ENCODE data around the gene OTUD3. TPM values are rescaled to one million over a fixed set of nuclear protein-coding genes. Genes with fewer than 3 reads are reported as not detected.

OTUD3 gene
- total and polyA plus RNA-seq, 2 experiments from 2014 or later, result 1.3 to 5.6 TPM

DNA sequence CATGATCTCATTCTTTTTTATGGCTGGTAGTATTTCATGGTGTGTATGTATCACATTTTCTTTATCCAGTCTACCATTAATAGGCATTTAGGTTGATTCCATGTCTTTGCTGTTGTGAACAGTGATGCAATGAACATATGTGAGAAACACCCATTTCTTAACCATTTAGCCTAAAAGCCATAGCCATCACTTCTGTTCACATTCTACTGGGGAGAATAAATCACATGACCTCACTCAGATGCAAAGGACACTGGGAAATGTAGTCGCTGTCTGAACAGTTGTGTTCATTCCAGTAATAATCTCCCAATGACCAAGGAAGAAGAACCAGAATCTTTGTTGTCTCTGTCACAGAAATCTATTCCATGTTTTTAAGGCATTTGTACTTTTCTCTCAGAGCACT lies 56.3 kb downstream of the OTUD3 start:
- Histone ChIP-seq H3K9me3 (ENCODE audit: low read depth) (no peaks in the 10 kb centered on the region), H3K4me1 (ENCODE audit: low read depth) (no peaks in the 10 kb centered on the region), H3K36me3 (no peaks in the 10 kb centered on the region), H3K4me3 (no peak overlapping the region), H3K27me3 (no peaks in the 10 kb centered on the region), H3K27ac (no peak overlapping the region)
- TF ChIP-seq, protein P1, sequence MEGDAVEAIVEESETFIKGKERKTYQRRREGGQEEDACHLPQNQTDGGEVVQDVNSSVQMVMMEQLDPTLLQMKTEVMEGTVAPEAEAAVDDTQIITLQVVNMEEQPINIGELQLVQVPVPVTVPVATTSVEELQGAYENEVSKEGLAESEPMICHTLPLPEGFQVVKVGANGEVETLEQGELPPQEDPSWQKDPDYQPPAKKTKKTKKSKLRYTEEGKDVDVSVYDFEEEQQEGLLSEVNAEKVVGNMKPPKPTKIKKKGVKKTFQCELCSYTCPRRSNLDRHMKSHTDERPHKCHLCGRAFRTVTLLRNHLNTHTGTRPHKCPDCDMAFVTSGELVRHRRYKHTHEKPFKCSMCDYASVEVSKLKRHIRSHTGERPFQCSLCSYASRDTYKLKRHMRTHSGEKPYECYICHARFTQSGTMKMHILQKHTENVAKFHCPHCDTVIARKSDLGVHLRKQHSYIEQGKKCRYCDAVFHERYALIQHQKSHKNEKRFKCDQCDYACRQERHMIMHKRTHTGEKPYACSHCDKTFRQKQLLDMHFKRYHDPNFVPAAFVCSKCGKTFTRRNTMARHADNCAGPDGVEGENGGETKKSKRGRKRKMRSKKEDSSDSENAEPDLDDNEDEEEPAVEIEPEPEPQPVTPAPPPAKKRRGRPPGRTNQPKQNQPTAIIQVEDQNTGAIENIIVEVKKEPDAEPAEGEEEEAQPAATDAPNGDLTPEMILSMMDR (IDR thresholded peaks at IDR 0.05; ENCODE audit: low read depth, low read length), result no peak
- no peak for DNase-seq (ENCODE audit: low read depth in 1 of 2, low spot score in 1 of 2)

DNA sequence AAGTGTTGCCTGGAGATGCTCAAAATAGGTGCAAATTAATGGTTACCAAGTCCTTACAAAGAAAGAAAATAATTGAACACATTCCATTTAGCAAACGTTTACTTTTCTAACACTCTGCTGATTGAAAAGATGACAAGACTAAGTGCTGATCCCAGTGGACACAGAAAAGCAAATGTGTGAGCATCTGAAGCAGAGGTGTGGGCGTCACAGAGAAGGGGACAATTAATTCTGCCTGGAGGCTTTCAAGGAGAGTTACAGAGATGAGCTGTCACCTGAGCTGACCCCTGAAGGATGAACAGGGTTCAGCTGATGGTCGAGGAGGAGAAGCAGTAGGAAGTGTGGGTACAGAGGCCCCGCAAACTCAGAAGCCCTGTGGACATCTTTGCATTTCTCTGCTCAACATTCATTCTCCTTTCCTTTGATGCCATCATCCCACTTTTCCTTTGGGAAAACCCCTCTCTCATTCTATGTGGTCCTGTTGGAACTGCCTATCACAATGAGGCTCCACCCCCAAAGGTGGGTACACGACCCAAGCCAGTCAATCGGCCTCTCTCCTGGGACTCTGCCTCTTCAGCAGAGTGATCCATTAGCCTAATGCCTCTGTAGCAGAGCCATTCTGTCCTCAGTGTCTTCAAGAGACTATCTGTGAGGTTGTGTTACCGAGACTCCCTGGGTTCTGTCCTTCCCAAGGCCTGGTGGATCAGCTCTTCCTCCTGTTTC lies 58.5 kb downstream of the OTUD3 start:
- Histone ChIP-seq H3K36me3 (no peaks in the 10 kb centered on the region), H3K4me3 (no peak overlapping the region), H3K27ac (no peak overlapping the region), H3K27me3 (no peaks in the 10 kb centered on the region), H3K4me1 (ENCODE audit: low read depth) (no peaks in the 10 kb centered on the region), H3K9me3 (ENCODE audit: low read depth) (no peaks in the 10 kb centered on the region)
- no peak for DNase-seq (ENCODE audit: low read depth in 1 of 2, low spot score in 1 of 2)
- TF ChIP-seq, protein P1 (IDR thresholded peaks at IDR 0.05; ENCODE audit: low read depth, low read length), result no peak

DNA sequence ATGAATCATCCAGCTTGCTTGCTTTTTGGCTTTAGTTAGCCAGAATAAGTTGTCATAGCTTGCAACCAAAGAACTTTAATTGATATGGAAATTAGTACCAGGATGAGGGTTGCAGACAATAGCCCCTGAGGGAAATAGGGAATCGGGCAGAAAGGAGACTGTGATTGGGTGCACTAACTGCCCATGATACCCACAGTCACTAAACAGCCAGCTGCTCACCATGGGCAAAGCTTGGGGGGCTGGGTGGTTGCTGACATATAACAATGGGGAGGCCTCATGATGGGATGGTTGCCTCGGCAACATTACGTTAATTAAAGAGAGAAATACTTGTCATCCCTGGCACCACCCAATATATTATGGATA lies 59.0 kb downstream of the OTUD3 start:
- H3K4me3 ChIP-seq, result no peak overlapping the region
- no peaks in the 10 kb centered on the region for H3K27me3 ChIP-seq
- no peak for DNase-seq (ENCODE audit: low read depth in 1 of 2, low spot score in 1 of 2)
- no peaks in the 10 kb centered on the region for H3K36me3 ChIP-seq
- TF ChIP-seq, protein P1 (IDR thresholded peaks at IDR 0.05; ENCODE audit: low read depth, low read length), result no peak
- no peaks in the 10 kb centered on the region for H3K4me1 ChIP-seq (ENCODE audit: low read depth)
- H3K9me3 ChIP-seq (ENCODE audit: low read depth), result no peaks in the 10 kb centered on the region
- no peak overlapping the region for H3K27ac ChIP-seq

DNA sequence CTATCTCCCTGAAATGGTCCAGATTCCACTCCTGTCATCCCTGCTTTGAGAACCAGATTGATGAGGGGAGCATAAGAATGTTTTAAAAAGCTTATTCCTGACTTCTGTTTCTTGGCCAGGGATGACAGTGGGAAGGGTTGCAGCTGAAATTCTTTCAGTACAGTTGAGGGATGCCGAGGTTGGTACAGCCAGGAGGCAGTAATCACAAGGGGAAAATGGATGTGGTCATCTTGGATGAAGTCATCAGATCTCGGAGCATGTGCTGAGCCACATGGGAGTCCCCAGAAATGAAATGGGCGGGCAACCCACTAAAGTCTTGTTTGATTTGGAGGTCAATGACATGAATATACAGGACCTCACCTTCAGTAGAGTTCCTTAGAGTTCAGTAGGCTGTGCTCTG lies 59.9 kb downstream of the OTUD3 start:
- TF ChIP-seq, protein P1 (IDR thresholded peaks at IDR 0.05; ENCODE audit: low read depth, low read length), result no peak
- Histone ChIP-seq H3K36me3 (no peaks in the 10 kb centered on the region), H3K27me3 (no peaks in the 10 kb centered on the region), H3K4me1 (ENCODE audit: low read depth) (no peaks in the 10 kb centered on the region), H3K27ac (no peak overlapping the region), H3K4me3 (no peak overlapping the region), H3K9me3 (ENCODE audit: low read depth) (no peaks in the 10 kb centered on the region)
- DNase-seq (ENCODE audit: low read depth in 1 of 2, low spot score in 1 of 2), result peak in 1 of 2 donors; percentile 35

DNA sequence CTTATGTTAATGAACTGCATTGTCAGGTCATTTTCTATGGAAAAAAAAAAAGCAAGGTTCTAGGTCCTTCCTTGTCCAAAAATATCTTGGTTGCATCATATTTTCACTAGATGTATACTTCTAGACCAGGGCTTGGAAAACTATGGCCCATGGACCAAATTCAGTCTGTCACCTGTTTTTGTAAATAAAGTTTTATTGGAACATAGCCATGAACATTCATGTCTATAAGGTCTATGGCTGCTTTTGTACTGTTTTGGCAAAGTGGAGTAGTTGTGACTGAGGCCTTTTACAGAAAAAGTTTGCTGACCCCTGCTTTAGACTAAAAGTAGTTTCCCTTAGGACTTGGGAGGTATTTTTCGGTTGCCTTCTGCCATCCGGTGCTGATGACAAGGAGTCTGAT lies 60.5 kb downstream of the OTUD3 start:
- Histone ChIP-seq H3K4me1 (ENCODE audit: low read depth) (no peaks in the 10 kb centered on the region), H3K9me3 (ENCODE audit: low read depth) (no peaks in the 10 kb centered on the region), H3K27me3 (no peaks in the 10 kb centered on the region), H3K27ac (no peak overlapping the region), H3K4me3 (no peak overlapping the region), H3K36me3 (no peaks in the 10 kb centered on the region)
- DNase-seq (ENCODE audit: low read depth in 1 of 2, low spot score in 1 of 2), result no peak
- TF ChIP-seq, protein P1 (IDR thresholded peaks at IDR 0.05; ENCODE audit: low read depth, low read length), result no peak

All from cardiac muscle cell (in vitro differentiated cells and primary cell).